CD4-positive, alpha-beta memory T cell (primary cell): ENCODE data around the gene TSPAN2. TPM values are rescaled to one million over a fixed set of nuclear protein-coding genes. Genes with fewer than 3 reads are reported as not detected.
"Not testable (repeated sequence)": the region's sequence is repeated elsewhere in the genome, so short reads cannot be mapped to it uniquely, and the experiment has no call there.

Experiments
- CTCF ChIA-PET: fragments of 350-600 bp; sonication (Branson Sonifier 250); formaldehyde crosslinking; loops from one replicate; lab custom pipeline; 2021; ENCODE audit warnings: inconsistent platforms; ENCODE audit not compliant: partially characterized antibody; lab: Charles Lee
- POLR2A ChIA-PET: fragments of 350-600 bp; sonication (Branson Sonifier 250); formaldehyde crosslinking; loops from one replicate; lab custom pipeline; 2021; ENCODE audit not compliant: partially characterized antibody; lab: Charles Lee
- DNase-seq, 5 donors: peaks; one replicate each; pipeline versions ENCODE4 v3.0.0 to v3.0.0-alpha.2; 2020 to 2022; ENCODE audit warnings: mixed read lengths in 1 of 5
- H3K27ac ChIP-seq: one replicate; pipeline ENCODE4 v1.7.0; 2013; ENCODE audit warnings: low read depth, low read length
- H3K27me3 ChIP-seq: 2 replicates; pipeline ENCODE4 v1.7.0; 2013; ENCODE audit warnings: mild to moderate bottlenecking, low read length, moderate library complexity; ENCODE audit not compliant: insufficient read depth
- H3K36me3 ChIP-seq: 2 replicates; pipeline ENCODE4 v1.7.0; 2013; ENCODE audit warnings: mild to moderate bottlenecking, low read length, moderate library complexity; ENCODE audit not compliant: insufficient read depth
- H3K4me1 ChIP-seq: 2 replicates; pipeline ENCODE4 v1.7.0; 2013; ENCODE audit warnings: mild to moderate bottlenecking, low read length, moderate library complexity; ENCODE audit not compliant: insufficient read depth
- H3K4me3 ChIP-seq, 2 donors: one replicate each; pipeline ENCODE4 v1.7.0; 2013; ENCODE audit warnings: low read length in 2 of 2, mild to moderate bottlenecking in 1 of 2
- H3K9me3 ChIP-seq, 2 donors: one replicate each; pipeline ENCODE4 v1.7.0; 2013; ENCODE audit warnings: low read length in 2 of 2, control low read depth in 1 of 2; ENCODE audit not compliant: control insufficient read depth in 1 of 2
- H3K27ac Mint-ChIP-seq, 7 donors: one replicate each; pipeline ENCODE4 v1.8.0; 2020 to 2021; ENCODE audit warnings: mixed read lengths in 7 of 7, mild to moderate bottlenecking in 6 of 7, inconsistent platforms in 3 of 7, moderate library complexity in 3 of 7
- H3K27me3 Mint-ChIP-seq, 2 donors: one replicate each; pipeline ENCODE4 v1.8.0; 2020 to 2021; ENCODE audit warnings: mixed read lengths in 2 of 2
- H3K36me3 Mint-ChIP-seq, 2 donors: one replicate each; pipeline ENCODE4 v1.8.0; 2020 to 2021; ENCODE audit warnings: mixed read lengths in 2 of 2, inconsistent platforms in 1 of 2, mild to moderate bottlenecking in 1 of 2
- H3K4me1 Mint-ChIP-seq, 4 donors: one replicate each; pipeline ENCODE4 v1.8.0; 2020 to 2021; ENCODE audit warnings: mixed read lengths in 4 of 4, mild to moderate bottlenecking in 1 of 4
- H3K4me3 Mint-ChIP-seq, 8 donors: one replicate each; pipeline ENCODE4 v1.8.0; 2020 to 2021; ENCODE audit warnings: mixed read lengths in 8 of 8, mild to moderate bottlenecking in 7 of 8, moderate library complexity in 6 of 8, inconsistent platforms in 3 of 8
- H3K9me3 Mint-ChIP-seq, 8 donors: one replicate each; pipeline ENCODE4 v1.8.0; 2020 to 2021; ENCODE audit warnings: mixed read lengths in 8 of 8, mild to moderate bottlenecking in 5 of 8, inconsistent platforms in 3 of 8, moderate library complexity in 1 of 8
- intact Hi-C: fragments of 100-400 bp; cut with micrococcal nuclease; formaldehyde crosslinking; loops from one replicate; pipeline ENCODE4 v1.15.1; 2023
- polyA plus RNA-seq, 2 donors: library from polyadenylated mRNA; unstranded; fragments of 300-500 nt; fragmentation: Illumina TruSeq; gene quantifications; one replicate each; pipeline ENCODE4 v1.2.3, GENCODE V29; 2021
- total RNA-seq, 2 experiments: library from RNA; stranded (reverse); gene quantifications; one replicate each; pipeline ENCODE4 v1.2.3, GENCODE V29; 2021

TSPAN2 gene
- total and polyA plus RNA-seq, 4 experiments from 2014 or later: 1.3 to 21.8 (median 12.1) TPM

DNA sequence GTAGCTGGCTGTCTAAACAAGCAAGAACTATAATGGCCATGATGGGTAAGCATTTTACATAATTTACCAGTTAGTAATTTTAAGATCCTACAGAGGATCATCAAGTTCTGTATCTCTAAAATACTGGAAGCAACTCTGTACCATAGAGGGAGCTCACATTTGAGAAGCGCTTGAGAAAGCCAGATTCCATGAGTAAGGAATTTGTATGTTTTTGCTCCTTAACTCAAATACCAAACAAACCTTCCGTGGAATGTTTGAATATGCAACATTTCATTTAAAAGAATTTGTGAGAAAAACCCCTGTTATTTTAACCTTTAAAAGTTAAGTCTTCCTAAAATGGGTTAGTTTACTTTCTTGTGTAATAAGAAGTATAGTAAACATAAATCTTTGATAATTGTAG is 57.7 kb downstream of the TSPAN2 start:
- H3K27ac Mint-ChIP-seq: no peak overlapping the region
- no peaks in the 10 kb centered on the region for H3K36me3 Mint-ChIP-seq
- H3K36me3 ChIP-seq: no peaks in the 10 kb centered on the region
- H3K4me3 ChIP-seq: no peak overlapping the region
- H3K27me3 ChIP-seq: no peaks in the 10 kb centered on the region
- intact Hi-C loops: no loop called here
- H3K27me3 Mint-ChIP-seq: peaks cover 1 to 11% of the 10 kb centered on the region in 2 donors
- POLR2A ChIA-PET: no interaction called here
- no peaks in the 10 kb centered on the region for H3K9me3 ChIP-seq
- H3K4me1 Mint-ChIP-seq: no peaks in the 10 kb centered on the region
- no peaks in the 10 kb centered on the region for H3K4me1 ChIP-seq
- H3K4me3 Mint-ChIP-seq: no peak overlapping the region
- CTCF ChIA-PET: interaction anchor here (0.6 kb wide), 1 partner anchor 10 kb away, joined by 3 read pairs; no protein-coding TSS in a partner anchor
- no peak overlapping the region for H3K27ac ChIP-seq
- H3K9me3 Mint-ChIP-seq: no peaks in the 10 kb centered on the region
- no peak for DNase-seq

DNA sequence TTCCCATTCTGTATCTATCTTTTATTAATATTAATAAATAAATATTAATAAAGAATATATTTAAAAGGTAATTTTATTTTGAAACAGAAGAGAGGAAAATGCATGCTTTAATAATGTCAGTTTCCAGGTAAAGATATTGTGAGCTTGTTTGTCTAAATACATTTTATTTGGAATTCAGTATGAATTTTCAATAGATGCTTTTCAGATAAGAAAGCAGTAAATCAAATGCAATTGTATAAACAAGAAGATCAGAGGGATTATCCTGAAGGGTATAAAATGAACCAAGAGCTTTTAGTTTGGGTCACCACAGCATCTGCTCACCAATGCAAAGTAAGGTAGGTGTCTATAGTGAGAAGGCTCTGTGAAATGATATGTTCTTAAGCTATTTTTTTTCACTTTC is 59.8 kb downstream of the TSPAN2 start, which contains the start of gene TSHB:
Gene TSHB, plus strand, starts transcription at position 301 of the 400 bp plus-strand sequence. CDS start 3,537 bp downstream, outside the sequence.
- no peak for DNase-seq
- no peaks in the 10 kb centered on the region for H3K4me1 Mint-ChIP-seq
- Histone ChIP-seq H3K4me3 (no peak within 1 kb of the TSS), H3K27me3 (no peaks in the 10 kb centered on the region), H3K4me1 (no peaks in the 10 kb centered on the region), H3K36me3 (no peaks in the 10 kb centered on the region), H3K27ac (no peak within 1 kb of the TSS), H3K9me3 (no peaks in the 10 kb centered on the region)
- peaks cover 1 to 11% of the 10 kb centered on the region in 2 donors for H3K27me3 Mint-ChIP-seq
- no peak within 1 kb of the TSS for H3K4me3 Mint-ChIP-seq
- no peaks in the 10 kb centered on the region for H3K9me3 Mint-ChIP-seq
- intact Hi-C loops: no loop called here
- H3K36me3 Mint-ChIP-seq: no peaks in the 10 kb centered on the region
- POLR2A ChIA-PET: interaction anchor here (0.5 kb wide), 1 partner anchor 1268 kb away, joined by 3 read pairs; no protein-coding TSS in a partner anchor
- CTCF ChIA-PET: no interaction called here
- H3K27ac Mint-ChIP-seq: no peak within 1 kb of the TSS

DNA sequence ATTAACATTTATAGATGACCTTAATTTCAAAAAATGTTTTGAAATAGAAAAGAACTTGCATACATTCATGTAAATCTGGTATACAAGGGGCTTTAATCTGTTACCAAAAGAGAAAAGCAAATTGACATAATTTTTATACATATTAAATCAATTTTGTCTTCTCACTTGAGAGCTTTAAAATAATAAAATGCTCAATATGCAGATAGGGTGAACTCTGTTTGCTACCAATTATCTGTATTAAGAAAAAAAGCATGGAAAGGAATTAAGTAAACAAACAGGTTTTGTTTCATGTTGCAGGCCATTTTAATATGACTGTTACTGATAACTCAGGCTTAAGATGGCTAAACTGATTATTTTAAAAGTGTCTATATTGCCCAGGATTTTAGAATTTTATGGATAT is 65.7 kb downstream of the TSPAN2 start:
- H3K36me3 ChIP-seq: no peaks in the 10 kb centered on the region
- H3K27me3 ChIP-seq: no peaks in the 10 kb centered on the region
- H3K27ac ChIP-seq: no peak overlapping the region
- Mint-ChIP-seq H3K36me3 (no peaks in the 10 kb centered on the region), H3K27ac (no peak overlapping the region), H3K27me3 (peaks cover 13 to 20% of the 10 kb centered on the region in 2 donors), H3K9me3 (peaks cover 0 to 6% (median under 1%) of the 10 kb centered on the region in 8 donors), H3K4me3 (no peak overlapping the region), H3K4me1 (no peaks in the 10 kb centered on the region)
- H3K9me3 ChIP-seq: no peaks in the 10 kb centered on the region
- no peak overlapping the region for H3K4me3 ChIP-seq
- no peak for DNase-seq
- POLR2A ChIA-PET: no interaction called here
- CTCF ChIA-PET: no interaction called here
- no peaks in the 10 kb centered on the region for H3K4me1 ChIP-seq
- intact Hi-C loops: no loop called here

DNA sequence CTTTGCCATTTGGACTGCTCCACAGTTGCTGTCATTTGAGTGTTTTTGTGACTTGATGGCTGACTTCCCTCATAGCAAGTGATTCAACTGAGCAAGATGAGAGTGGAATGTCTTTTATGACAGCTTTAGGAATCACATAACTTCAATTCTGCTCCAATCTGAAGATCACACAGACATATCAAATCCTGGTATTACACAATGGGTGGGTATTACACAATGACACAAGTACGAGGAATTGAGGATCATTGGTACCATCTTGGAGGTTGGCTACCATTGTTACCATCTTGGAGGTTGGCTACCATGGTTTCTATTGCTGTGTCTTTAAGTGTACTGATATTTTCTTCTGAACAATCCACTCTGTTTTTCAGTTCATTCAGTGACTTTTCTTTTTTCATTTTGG is 68.2 kb downstream of the TSPAN2 start:
- CTCF ChIA-PET: interaction anchor here (0.9 kb wide), 1 partner anchor 11 kb away, joined by 3 read pairs; no protein-coding TSS in a partner anchor
- no peaks in the 10 kb centered on the region for H3K4me1 ChIP-seq
- Mint-ChIP-seq H3K36me3 (no peaks in the 10 kb centered on the region), H3K27me3 (peaks cover 15 to 20% of the 10 kb centered on the region in 2 donors), H3K4me3 (no peak overlapping the region), H3K27ac (no peak overlapping the region), H3K4me1 (no peaks in the 10 kb centered on the region), H3K9me3 (peaks cover 0 to 6% (median 2%) of the 10 kb centered on the region in 8 donors)
- no peaks in the 10 kb centered on the region for H3K36me3 ChIP-seq
- H3K4me3 ChIP-seq: no peak overlapping the region
- no peak for DNase-seq
- no peaks in the 10 kb centered on the region for H3K9me3 ChIP-seq
- intact Hi-C loops: no loop called here
- POLR2A ChIA-PET: no interaction called here
- H3K27me3 ChIP-seq: no peaks in the 10 kb centered on the region
- H3K27ac ChIP-seq: no peak overlapping the region

DNA sequence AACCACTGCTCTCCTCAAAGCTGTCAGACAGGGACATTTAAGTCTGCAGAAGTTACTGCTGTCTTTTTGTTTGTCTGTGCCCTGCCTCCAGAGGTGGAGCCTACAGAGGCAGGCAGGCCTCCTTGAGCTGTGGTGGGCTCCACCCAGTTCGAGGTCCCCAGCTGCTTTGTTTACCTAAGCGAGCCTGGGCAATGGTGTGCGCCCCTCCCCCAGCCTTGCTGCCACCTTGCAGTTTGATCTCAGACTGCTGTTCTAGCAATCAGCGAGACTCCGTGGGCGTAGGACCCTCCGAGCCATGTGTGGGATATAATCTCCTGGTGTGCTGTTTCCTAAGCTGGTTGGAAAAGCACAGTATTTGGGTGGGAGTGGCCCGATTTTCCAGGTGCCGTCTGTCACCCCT is 69.8 kb downstream of the TSPAN2 start:
- POLR2A ChIA-PET, H3K4me1 ChIP-seq, H3K27me3 ChIP-seq, H3K4me1 Mint-ChIP-seq, H3K9me3 ChIP-seq, H3K27ac Mint-ChIP-seq, DNase-seq, H3K9me3 Mint-ChIP-seq, H3K27ac ChIP-seq, H3K4me3 ChIP-seq, intact Hi-C loops, H3K36me3 Mint-ChIP-seq, H3K36me3 ChIP-seq, CTCF ChIA-PET, H3K4me3 Mint-ChIP-seq: not testable (repeated sequence)
- H3K27me3 Mint-ChIP-seq: peaks cover 15 to 20% of the 10 kb centered on the region in 2 donors

DNA sequence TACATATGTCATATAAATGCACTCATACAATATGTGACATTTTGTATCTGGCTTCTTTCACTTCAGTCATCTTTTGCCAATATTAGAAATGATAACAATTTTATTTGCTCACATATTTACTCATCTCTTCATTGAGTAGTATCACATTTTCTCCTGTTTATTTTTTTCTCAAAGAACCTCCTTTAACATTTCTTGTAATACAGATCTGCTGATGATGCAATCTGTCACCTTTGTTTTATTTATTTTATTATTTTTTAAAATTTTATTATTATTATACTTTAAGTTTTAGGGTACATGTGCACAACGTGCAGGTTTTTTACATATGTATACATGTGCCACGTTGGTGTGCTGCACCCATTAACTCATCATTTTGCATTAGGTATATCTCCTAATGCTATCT is 75.5 kb downstream of the TSPAN2 start:
- Mint-ChIP-seq H3K4me1 (no peaks in the 10 kb centered on the region), H3K9me3 (peaks cover 0 to 6% (median 2%) of the 10 kb centered on the region in 8 donors), H3K27me3 (peaks cover 4 to 6% of the 10 kb centered on the region in 2 donors), H3K27ac (no peak overlapping the region), H3K36me3 (no peaks in the 10 kb centered on the region), H3K4me3 (no peak overlapping the region)
- Histone ChIP-seq H3K27me3 (no peaks in the 10 kb centered on the region), H3K36me3 (no peaks in the 10 kb centered on the region), H3K4me1 (no peaks in the 10 kb centered on the region), H3K27ac (no peak overlapping the region), H3K9me3 (no peaks in the 10 kb centered on the region), H3K4me3 (no peak overlapping the region)
- POLR2A ChIA-PET: no interaction called here
- CTCF ChIA-PET: no interaction called here
- intact Hi-C loops: no loop called here
- no peak for DNase-seq

DNA sequence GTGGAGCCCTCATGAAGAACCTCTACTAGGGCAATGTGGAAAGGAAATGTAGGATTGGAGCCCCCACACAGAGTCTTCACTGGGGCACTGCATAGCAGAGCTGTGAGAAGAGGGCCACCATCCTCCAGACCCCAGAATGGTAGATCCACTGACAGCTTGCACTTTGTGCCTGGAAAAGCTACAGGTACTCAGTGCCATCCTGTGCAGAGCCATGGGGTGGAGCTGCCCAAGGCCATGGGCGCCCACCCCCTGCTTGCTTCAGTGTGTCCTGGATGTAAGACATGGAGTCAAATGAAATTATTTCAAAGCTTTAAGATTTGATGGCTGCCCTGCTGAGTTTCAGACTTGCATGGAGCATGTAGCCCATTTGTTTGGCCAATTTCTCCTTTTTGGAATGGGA is 76.9 kb downstream of the TSPAN2 start:
- Mint-ChIP-seq H3K4me3 (no peak overlapping the region), H3K4me1 (no peaks in the 10 kb centered on the region), H3K9me3 (peaks cover 0 to 2% (median 0%) of the 10 kb centered on the region in 8 donors), H3K36me3 (no peaks in the 10 kb centered on the region), H3K27ac (no peak overlapping the region), H3K27me3 (peaks cover 1 to 5% of the 10 kb centered on the region in 2 donors)
- Histone ChIP-seq H3K36me3 (no peaks in the 10 kb centered on the region), H3K27me3 (no peaks in the 10 kb centered on the region), H3K9me3 (no peaks in the 10 kb centered on the region), H3K27ac (no peak overlapping the region), H3K4me3 (no peak overlapping the region), H3K4me1 (no peaks in the 10 kb centered on the region)
- DNase-seq: no peak
- CTCF ChIA-PET: no interaction called here
- intact Hi-C loops: no loop called here
- POLR2A ChIA-PET: no interaction called here
